ENCODE results near the gene GZF1. TPM values are rescaled to one million over a fixed set of nuclear protein-coding genes. Genes with fewer than 3 reads are reported as not detected.

GZF1 gene
- 10 to 100 TPM; 11.5 to 12.1 TPM for total RNA-seq

GRCh38 chr20:23361476-23362391 lies at the start of gene GZF1:
Gene GZF1, plus strand, starts transcription at chr20:23362182. Its CDS starts 2,202 bp downstream, at chr20:23364384.
- Mint-ChIP-seq H3K27ac (peak within 1 kb of the TSS; percentile 93), H3K4me3 (peak within 1 kb of the TSS; percentile 91), H3K27me3 (no peaks in the 10 kb centered on the region), H3K36me3 (peaks cover 23% of the 10 kb centered on the region), H3K9me3 (no peaks in the 10 kb centered on the region), H3K4me1 (peaks cover 41% of the 10 kb centered on the region)
- peak; percentile 98 for DNase-seq

DNA sequence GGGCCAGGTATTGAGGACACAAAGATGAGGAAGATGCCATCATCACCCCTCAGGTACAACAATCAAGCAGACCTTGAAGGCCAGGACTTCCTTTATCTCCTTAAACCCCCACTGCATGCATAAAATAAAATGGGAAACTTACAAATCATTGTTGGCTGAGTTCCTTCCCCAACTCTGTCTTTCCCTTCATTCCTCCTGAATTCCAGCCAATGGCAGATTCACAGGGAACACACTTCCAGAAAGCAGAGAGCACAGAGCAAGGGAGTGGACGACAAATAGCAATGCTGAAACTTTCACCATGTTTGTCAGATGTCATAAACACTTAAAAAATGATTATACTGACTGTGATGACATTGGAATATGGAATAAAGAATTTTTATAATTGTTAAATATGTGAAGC lies 48.7 kb upstream of the GZF1 start:
- H3K36me3 Mint-ChIP-seq = no peaks in the 10 kb centered on the region
- no peaks in the 10 kb centered on the region for H3K4me1 Mint-ChIP-seq
- H3K27me3 Mint-ChIP-seq = no peaks in the 10 kb centered on the region
- DNase-seq = no peak
- no peak overlapping the region for H3K4me3 Mint-ChIP-seq
- H3K27ac Mint-ChIP-seq = no peak overlapping the region
- no peaks in the 10 kb centered on the region for H3K9me3 Mint-ChIP-seq

GRCh38 chr20:23314699-23315098 lies 47.3 kb upstream of the GZF1 start:
- no peaks in the 10 kb centered on the region for H3K27me3 Mint-ChIP-seq
- H3K4me3 Mint-ChIP-seq = no peak overlapping the region
- no peaks in the 10 kb centered on the region for H3K4me1 Mint-ChIP-seq
- H3K9me3 Mint-ChIP-seq = no peaks in the 10 kb centered on the region
- no peaks in the 10 kb centered on the region for H3K36me3 Mint-ChIP-seq
- no peak for DNase-seq
- H3K27ac Mint-ChIP-seq = no peak overlapping the region

DNA sequence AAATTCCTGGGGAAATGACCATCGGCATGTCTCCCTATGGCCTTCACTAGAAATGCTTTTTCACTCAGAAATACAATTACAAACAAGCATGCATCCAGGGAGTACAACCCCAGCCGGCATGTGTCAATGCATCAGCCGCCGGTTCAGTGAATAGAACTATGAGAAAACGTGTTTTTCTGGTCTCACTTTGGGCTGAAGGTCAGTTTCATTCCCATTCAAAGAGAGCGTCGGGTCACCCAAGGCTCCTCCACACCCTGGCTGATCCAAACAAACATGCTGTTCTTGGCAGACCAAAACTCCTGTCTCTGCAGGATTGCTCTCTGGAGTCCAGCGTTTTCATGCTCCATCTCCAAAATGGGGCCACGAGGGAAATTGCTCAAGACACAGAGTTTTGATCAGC lies 46.9 kb upstream of the GZF1 start:
- Mint-ChIP-seq H3K36me3 (no peaks in the 10 kb centered on the region), H3K4me1 (no peaks in the 10 kb centered on the region), H3K9me3 (no peaks in the 10 kb centered on the region), H3K27ac (no peak overlapping the region), H3K27me3 (no peaks in the 10 kb centered on the region), H3K4me3 (no peak overlapping the region)
- DNase-seq = no peak

DNA sequence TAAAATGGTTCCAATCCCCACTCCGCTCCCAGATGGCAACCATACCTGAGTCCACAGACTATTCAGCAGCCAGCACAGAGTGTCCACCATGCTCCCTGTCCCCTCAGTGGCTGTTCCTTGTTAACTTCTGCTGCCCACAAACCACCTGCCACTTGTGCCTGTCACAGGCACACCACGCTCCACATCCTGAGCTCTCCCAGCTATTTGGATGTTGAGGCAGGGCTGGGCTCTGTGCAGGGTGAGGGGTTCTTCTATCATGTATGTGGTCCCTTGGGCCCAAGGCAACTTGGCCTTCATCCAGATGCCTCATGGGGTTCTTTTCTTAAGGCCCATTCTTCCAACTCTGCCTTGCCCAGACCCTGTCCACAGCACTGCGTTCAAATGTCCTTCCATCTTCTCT lies 45.4 kb upstream of the GZF1 start:
- Mint-ChIP-seq H3K4me3 (no peak overlapping the region), H3K27me3 (no peaks in the 10 kb centered on the region), H3K9me3 (no peaks in the 10 kb centered on the region), H3K27ac (no peak overlapping the region), H3K4me1 (no peaks in the 10 kb centered on the region), H3K36me3 (peaks cover 2% of the 10 kb centered on the region)
- no peak for DNase-seq

DNA sequence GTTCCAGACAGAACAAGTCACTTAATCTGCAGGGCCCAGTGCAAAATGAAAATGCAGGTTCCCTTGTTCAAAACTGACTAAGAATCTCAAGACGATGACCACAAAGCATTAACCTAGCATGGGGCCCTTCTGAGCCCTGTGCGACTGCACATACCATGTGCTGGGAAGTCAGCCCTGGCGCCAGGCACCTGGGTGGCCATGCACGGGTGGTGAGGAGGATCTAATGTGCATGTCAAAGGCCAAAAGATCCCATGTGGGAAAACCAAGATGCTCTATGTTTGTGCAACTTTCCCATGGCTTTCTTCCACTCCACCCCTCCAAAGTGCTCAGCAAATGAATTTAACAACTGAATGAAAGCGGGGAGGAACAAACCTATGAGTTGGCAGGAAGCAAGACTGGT lies 44.9 kb upstream of the GZF1 start:
- Mint-ChIP-seq H3K4me1 (no peaks in the 10 kb centered on the region), H3K36me3 (peaks cover 2% of the 10 kb centered on the region), H3K9me3 (no peaks in the 10 kb centered on the region), H3K27ac (no peak overlapping the region), H3K4me3 (no peak overlapping the region), H3K27me3 (no peaks in the 10 kb centered on the region)
- DNase-seq = no peak

DNA sequence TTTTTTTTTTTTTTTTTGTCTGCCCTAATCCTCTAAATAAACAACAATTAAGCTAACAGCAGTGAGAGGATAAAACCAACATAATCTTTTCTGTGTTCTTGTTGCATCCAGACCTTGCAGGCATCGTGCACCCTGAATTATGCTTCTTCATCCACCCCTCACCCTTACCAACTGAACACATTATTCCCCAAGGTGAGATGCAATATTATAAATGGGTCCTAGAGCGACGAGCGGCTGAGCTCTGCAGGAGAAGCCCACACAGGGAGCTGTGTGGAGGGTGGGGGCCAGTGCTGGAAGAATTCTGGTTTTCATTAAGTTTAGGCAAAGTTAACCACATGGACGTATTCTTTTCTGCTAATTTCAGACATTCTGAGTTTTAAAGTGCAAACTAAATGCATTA lies 43.6 kb upstream of the GZF1 start:
- DNase-seq = no peak
- H3K4me3 Mint-ChIP-seq = no peak overlapping the region
- no peak overlapping the region for H3K27ac Mint-ChIP-seq
- no peaks in the 10 kb centered on the region for H3K4me1 Mint-ChIP-seq
- peaks cover 2% of the 10 kb centered on the region for H3K36me3 Mint-ChIP-seq
- no peaks in the 10 kb centered on the region for H3K27me3 Mint-ChIP-seq
- no peaks in the 10 kb centered on the region for H3K9me3 Mint-ChIP-seq

- no peak for DNase-seq
- Mint-ChIP-seq H3K4me3 (no peak overlapping the region), H3K4me1 (no peaks in the 10 kb centered on the region), H3K27ac (no peak overlapping the region), H3K9me3 (no peaks in the 10 kb centered on the region), H3K36me3 (peaks cover 2% of the 10 kb centered on the region), H3K27me3 (no peaks in the 10 kb centered on the region)
Observed at GRCh38 chr20:23320317-23320716, 41.7 kb upstream of the GZF1 start.

- no peaks in the 10 kb centered on the region for H3K4me1 Mint-ChIP-seq
- no peak overlapping the region for H3K4me3 Mint-ChIP-seq
- H3K36me3 Mint-ChIP-seq = peaks cover 4% of the 10 kb centered on the region
- no peak overlapping the region for H3K27ac Mint-ChIP-seq
- no peaks in the 10 kb centered on the region for H3K9me3 Mint-ChIP-seq
- no peaks in the 10 kb centered on the region for H3K27me3 Mint-ChIP-seq
- no peak for DNase-seq
Observed at GRCh38 chr20:23325107-23325506, 36.9 kb upstream of the GZF1 start.

GRCh38 chr20:23326774-23327173 lies 35.2 kb upstream of the GZF1 start:
- H3K4me1 Mint-ChIP-seq = no peaks in the 10 kb centered on the region
- no peak overlapping the region for H3K4me3 Mint-ChIP-seq
- DNase-seq = no peak
- no peaks in the 10 kb centered on the region for H3K27me3 Mint-ChIP-seq
- H3K27ac Mint-ChIP-seq = no peak overlapping the region
- H3K36me3 Mint-ChIP-seq = peaks cover 9% of the 10 kb centered on the region
- H3K9me3 Mint-ChIP-seq = no peaks in the 10 kb centered on the region

DNA sequence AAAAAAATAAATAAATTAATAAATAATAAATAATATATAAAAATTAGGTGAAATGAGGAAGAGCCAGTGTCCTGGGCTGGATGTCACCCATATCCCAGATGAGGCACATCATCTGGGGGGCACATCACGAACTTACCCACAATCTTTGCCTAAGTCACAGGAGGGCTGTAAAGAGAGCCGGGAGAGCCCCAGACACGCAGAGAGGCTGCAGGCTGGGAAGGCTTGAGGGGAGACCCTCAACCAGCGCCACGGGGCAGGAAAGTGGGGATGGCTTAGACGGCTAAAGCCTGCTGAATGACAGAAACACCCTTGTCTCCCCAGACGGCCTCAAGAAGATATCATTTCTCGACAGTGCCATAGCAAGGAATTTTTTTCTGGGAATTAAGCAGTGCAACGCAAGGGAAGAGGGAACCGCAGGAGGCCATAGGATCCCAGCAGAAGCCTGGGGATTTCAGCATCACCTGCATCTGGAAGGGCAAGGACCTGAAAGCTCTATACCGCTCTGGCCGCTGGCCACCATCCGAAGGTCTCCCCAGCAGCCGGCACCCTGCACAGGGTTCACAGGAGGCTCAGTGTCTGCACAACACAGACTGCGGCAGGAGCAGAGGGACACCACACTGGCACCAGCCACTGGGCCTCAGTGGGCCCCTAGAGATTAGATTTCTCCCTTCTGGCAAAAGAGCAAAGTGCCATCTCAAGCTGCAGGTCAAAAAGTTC lies 34.2 kb upstream of the GZF1 start:
- Mint-ChIP-seq H3K4me3 (no peak overlapping the region), H3K27me3 (no peaks in the 10 kb centered on the region), H3K4me1 (no peaks in the 10 kb centered on the region), H3K9me3 (no peaks in the 10 kb centered on the region), H3K36me3 (peaks cover 9% of the 10 kb centered on the region), H3K27ac (no peak overlapping the region)
- DNase-seq = no peak

DNA sequence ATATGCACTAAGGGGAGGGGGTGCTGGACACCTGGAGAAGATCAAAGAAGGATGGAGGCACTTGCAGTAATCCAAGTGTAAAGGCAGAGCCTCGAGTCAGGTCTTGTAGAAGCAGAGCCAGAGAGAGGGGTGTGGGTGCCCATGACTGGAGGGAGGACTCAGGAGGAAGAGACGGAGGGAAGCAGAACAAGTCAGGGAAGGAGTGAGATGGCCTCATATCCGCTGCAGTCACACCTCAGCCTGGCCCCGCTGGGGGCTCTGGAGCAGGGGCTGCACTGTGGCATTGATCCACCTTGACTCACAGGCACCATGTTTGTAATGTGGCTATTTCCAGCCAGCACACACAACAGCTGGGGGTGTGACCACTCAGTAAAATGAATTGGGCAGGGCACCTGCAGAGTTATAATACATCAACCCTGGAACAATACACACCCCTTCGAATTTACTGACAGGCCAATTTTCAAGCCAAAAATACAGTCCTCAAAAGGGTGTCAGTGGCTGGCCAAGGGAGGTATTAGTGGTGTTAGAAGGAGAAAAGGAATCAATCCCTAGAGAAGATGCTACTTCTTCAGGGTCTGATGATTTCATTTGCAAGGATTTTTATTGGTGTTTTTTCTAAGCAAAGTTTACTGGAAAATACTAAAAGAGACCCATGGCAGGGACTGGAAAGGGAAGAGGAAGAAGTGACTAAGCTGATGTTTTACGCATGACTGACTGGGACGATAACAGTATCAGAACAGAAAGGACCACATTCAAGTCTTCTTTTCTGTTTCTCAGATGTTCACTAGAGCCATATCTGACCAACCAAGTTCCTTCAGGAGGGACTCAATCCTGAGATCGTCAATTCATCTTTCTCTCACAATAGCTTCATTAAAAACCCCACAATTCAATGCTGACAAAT lies 30.3 kb upstream of the GZF1 start:
- no peak overlapping the region for H3K27ac Mint-ChIP-seq
- peaks cover 2% of the 10 kb centered on the region for H3K4me1 Mint-ChIP-seq
- H3K27me3 Mint-ChIP-seq = no peaks in the 10 kb centered on the region
- H3K36me3 Mint-ChIP-seq = peaks cover 9% of the 10 kb centered on the region
- no peak overlapping the region for H3K4me3 Mint-ChIP-seq
- DNase-seq = no peak
- no peaks in the 10 kb centered on the region for H3K9me3 Mint-ChIP-seq

GRCh38 chr20:23332467-23332866 lies 29.5 kb upstream of the GZF1 start:
- Mint-ChIP-seq H3K27me3 (no peaks in the 10 kb centered on the region), H3K4me3 (no peak overlapping the region), H3K36me3 (peaks cover 9% of the 10 kb centered on the region), H3K4me1 (peaks cover 3% of the 10 kb centered on the region), H3K27ac (no peak overlapping the region), H3K9me3 (no peaks in the 10 kb centered on the region)
- no peak for DNase-seq

- peaks cover 9% of the 10 kb centered on the region for H3K36me3 Mint-ChIP-seq
- no peaks in the 10 kb centered on the region for H3K9me3 Mint-ChIP-seq
- peaks cover 3% of the 10 kb centered on the region for H3K4me1 Mint-ChIP-seq
- no peak overlapping the region for H3K27ac Mint-ChIP-seq
- no peak for DNase-seq
- no peaks in the 10 kb centered on the region for H3K27me3 Mint-ChIP-seq
- no peak overlapping the region for H3K4me3 Mint-ChIP-seq
Observed at GRCh38 chr20:23334111-23334510, 27.9 kb upstream of the GZF1 start.

DNA sequence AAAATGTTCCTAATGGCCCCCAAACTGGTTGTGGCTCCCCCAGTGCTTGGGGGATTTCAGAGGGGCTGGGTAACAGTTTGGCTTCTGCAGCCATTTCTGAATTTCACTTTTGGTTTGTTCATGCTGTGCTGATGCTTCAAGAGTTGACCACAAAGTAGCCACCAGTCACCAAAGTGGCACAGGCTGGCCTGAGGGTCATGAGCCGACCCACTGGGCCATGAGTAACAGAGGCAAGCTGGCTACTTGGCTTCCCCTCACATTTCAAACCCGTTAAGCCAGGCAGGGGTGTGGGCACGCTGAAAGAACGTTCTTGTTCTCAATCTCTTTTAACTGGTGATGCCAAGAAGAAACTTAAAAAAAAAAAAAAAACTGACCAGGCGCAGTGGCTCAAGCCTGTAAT lies 26.5 kb upstream of the GZF1 start:
- Mint-ChIP-seq H3K27me3 (no peaks in the 10 kb centered on the region), H3K4me1 (peaks cover 3% of the 10 kb centered on the region), H3K27ac (no peak overlapping the region), H3K9me3 (no peaks in the 10 kb centered on the region), H3K4me3 (no peak overlapping the region), H3K36me3 (peaks cover 4% of the 10 kb centered on the region)
- no peak for DNase-seq
